ENCODE data around the gene GAGE10. TPM values are rescaled to one million over a fixed set of nuclear protein-coding genes. Genes with fewer than 3 reads are reported as not detected.
A peak's percentile ranks its signal among the peaks of the same experiment; 100 is the strongest.

GAGE10 gene
- total RNA-seq, 2 experiments from 2014 or later, result not detected

DNA sequence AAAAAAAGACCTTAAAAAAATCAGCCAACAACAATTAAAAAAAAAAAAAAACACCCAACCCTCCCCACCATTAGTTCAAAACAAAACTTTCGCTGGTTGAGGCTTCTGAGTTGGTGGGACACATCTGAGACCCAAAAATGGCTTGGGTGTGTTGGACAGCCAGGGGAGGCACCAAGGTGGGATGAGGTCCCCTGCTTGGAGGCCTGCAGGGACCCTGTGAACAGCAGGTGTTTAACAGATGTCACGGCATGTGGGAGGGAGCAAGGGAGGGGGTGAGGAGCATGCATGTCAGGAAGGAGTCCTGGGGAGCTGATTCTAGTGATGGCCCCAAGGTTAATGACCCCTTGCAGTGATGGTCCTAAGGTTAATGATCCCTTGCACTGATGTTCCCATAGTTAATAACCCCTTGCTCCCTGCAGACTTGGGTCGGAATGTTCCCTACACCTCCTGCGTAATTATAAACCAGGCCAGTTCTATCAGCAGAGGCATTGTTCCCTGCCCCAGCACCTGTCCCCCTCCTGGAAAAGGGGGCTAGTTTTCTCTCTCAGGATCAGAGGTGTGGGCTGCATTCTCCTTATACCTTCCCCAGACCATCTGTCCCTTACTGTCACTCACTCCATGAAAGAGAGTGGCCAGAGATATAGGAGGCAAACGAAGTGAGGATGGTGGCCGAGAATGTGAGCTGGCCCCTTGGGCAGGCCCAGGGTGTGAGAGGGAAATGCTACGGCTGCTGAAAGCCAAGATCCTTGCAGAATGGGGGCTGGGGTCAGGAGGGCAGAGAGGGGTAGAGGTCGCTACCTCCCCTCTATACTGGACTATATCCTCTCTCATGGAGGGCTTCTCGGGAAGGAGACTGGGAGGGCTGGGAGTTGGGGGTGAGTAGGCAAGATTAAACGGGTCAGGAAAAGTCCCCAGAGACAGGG lies 36.7 kb upstream of the GAGE10 start:
- ChIA-PET POLR2A (interaction anchor here (1.3 kb wide), 1 partner anchor 10 kb away, joined by 4 read pairs; no protein-coding TSS in a partner anchor), CTCF (ENCODE audit: unreplicated experiment) (no interaction called here)
- no peak for DNase-seq (ENCODE audit: low spot score)
- Histone ChIP-seq H3K27ac (ENCODE audit: low read depth, low read length, poor library complexity, severe bottlenecking) (no peak overlapping the region), H3K79me2 (ENCODE audit: insufficient read depth, low read depth, low read length) (peaks cover 18% of the 10 kb centered on the region), H4K20me1 (ENCODE audit: insufficient read depth, low read length) (no peaks in the 10 kb centered on the region), H3K4me2 (ENCODE audit: low read length) (no peak overlapping the region), H3K36me3 (ENCODE audit: insufficient read depth, low read length) (no peaks in the 10 kb centered on the region), H3K4me3 (ENCODE audit: low read depth, low read length, poor library complexity, severe bottlenecking) (no peak overlapping the region), H3K4me1 (ENCODE audit: insufficient read depth, low read length, poor library complexity, severe bottlenecking) (peaks cover 22% of the 10 kb centered on the region), H3K9me2 (ENCODE audit: insufficient read depth, low read length) (no peaks in the 10 kb centered on the region), H3K9me3 (ENCODE audit: low read length) (no peaks in the 10 kb centered on the region), H2AFZ (ENCODE audit: low read length) (no peak overlapping the region)
- no peak for TF ChIP-seq EZH2phosphoT487 (IDR thresholded peaks at IDR 0.05; ENCODE audit: borderline replicate concordance, low read depth, low read length)
- no peak for TF ChIP-seq CTCF (conservative IDR thresholded peaks at IDR 0.05; ENCODE audit: low read length)
- intact Hi-C loops (cut with micrococcal nuclease; ENCODE audit: unreplicated experiment), result loop anchor here (5.0 to 10.0 kb wide), 2 partner anchors 74 to 142 kb away; partner anchors contain the start of gene GPKOW
- no TSS peak for BruUV-seq (replicated peaks)

GRCh38 chrX:49268702-49269009 lies 34.8 kb upstream of the GAGE10 start:
- H3K4me1 ChIP-seq (ENCODE audit: insufficient read depth, low read length, poor library complexity, severe bottlenecking), result peaks cover 32% of the 10 kb centered on the region
- no peaks in the 10 kb centered on the region for H4K20me1 ChIP-seq (ENCODE audit: insufficient read depth, low read length)
- no peak for DNase-seq (ENCODE audit: low spot score)
- H3K9me2 ChIP-seq (ENCODE audit: insufficient read depth, low read length), result no peaks in the 10 kb centered on the region
- TSS peak; percentile 96 for BruUV-seq (replicated peaks)
- peak overlapping the region; percentile 73 for H3K4me2 ChIP-seq (ENCODE audit: low read length)
- H3K79me2 ChIP-seq (ENCODE audit: insufficient read depth, low read depth, low read length), result peaks cover 27% of the 10 kb centered on the region
- peaks cover 7% of the 10 kb centered on the region; the same call in 1 of the 2 replicates for H3K36me3 ChIP-seq (ENCODE audit: insufficient read depth, low read length)
- intact Hi-C loops (cut with micrococcal nuclease; ENCODE audit: unreplicated experiment), result loop anchor here (5.0 to 10.0 kb wide), 2 partner anchors 76 to 144 kb away; partner anchors contain the start of gene GPKOW
- H3K9me3 ChIP-seq (ENCODE audit: low read length), result no peaks in the 10 kb centered on the region
- H3K27ac ChIP-seq (ENCODE audit: low read depth, low read length, poor library complexity, severe bottlenecking), result peak overlapping the region; percentile 50
- H3K4me3 ChIP-seq (ENCODE audit: low read depth, low read length, poor library complexity, severe bottlenecking), result peak overlapping the region; percentile 91
- POLR2A ChIA-PET, result interaction anchor here (0.5 to 1.4 kb wide), 10 partner anchors 12 to 727 kb away, joined by 3 to 11 read pairs (median 4); partner anchors contain the start of gene CCDC22
- peak overlapping the region; percentile 77; the same call in 1 of the 2 replicates for H2AFZ ChIP-seq (ENCODE audit: low read length)
- TF ChIP-seq EZH2phosphoT487 (IDR thresholded peaks at IDR 0.05; ENCODE audit: borderline replicate concordance, low read depth, low read length) (no peak), CTCF (conservative IDR thresholded peaks at IDR 0.05; ENCODE audit: low read length) (no peak)
- CTCF ChIA-PET (ENCODE audit: unreplicated experiment), result interaction anchor here (0.7 kb wide), 1 partner anchor 654 kb away, joined by 3 read pairs; the partner anchor contains the start of gene CLCN5

Data from OCI-LY7 (cell line).